ENCODE measurements around the gene C12orf76. TPM values are rescaled to one million over a fixed set of nuclear protein-coding genes. Genes with fewer than 3 reads are reported as not detected.

Gene C12orf76
- total and polyA plus RNA-seq, 9 of the 15 experiments (the other 6 are each of a cell fraction or from before 2014, with no cell fraction given) = 6.3 to 38.6 (median 12.3) TPM

DNA sequence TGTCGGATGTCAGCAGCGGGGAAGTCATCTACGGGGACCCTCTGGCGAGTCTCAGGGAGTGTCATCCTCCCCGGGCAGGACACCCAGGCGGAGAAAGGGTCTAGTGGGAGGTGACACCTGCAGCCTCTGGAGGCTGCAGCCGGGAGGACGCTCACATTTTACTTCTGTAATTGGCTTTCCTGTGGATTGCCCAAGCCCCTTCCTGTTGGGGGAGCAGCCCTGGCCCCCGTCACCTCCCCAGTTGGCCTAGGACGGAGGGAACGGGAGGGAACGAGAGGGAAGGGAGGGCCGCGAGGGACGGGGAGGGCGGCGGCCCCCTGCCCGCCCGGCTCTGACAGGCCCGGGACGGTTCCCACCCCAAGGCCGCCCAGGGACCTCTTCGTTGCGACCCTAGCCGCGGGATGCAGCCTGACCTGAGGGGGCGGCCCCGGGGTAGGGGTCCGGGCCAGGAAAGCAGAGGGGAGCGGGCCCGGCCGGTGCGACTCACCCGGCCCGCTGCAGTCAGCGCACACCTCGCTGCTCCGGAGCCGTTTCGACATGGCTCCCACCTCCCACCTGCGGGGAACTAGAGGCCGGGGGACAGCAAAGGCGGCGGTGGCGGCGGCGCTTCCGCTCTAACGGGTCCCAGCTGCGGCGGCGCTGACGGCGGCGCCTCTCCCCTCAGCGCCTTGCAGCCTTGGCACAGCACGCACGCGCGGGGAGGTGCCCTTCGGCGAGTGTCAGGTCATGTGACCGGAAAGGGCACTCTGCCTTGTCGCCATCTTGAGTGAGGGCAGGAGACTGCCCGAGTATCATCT lies 52.4 kb downstream of the C12orf76 start, which contains the start of gene GIT2 (continued):
- TF ChIP-seq GTF2F1 (IDR thresholded peaks at IDR 0.05; ENCODE audit: low read depth, low read length) (no peak), RB1 (IDR thresholded peaks at IDR 0.05; ENCODE audit: low read depth) (peak; percentile 71), CBFA2T2 (conservative IDR thresholded peaks at IDR 0.05) (peak; percentile 82)
- TF ChIP-seq, protein P1, sequence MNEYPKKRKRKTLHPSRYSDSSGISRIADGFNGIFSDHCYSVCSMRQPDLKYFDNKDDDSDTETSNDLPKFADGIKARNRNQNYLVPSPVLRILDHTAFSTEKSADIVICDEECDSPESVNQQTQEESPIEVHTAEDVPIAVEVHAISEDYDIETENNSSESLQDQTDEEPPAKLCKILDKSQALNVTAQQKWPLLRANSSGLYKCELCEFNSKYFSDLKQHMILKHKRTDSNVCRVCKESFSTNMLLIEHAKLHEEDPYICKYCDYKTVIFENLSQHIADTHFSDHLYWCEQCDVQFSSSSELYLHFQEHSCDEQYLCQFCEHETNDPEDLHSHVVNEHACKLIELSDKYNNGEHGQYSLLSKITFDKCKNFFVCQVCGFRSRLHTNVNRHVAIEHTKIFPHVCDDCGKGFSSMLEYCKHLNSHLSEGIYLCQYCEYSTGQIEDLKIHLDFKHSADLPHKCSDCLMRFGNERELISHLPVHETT (CRISPR knock-in tag; conservative IDR thresholded peaks at IDR 0.05 in 1 of 2, IDR thresholded peaks at IDR 0.05 in 1 of 2) = peak in 1 of 2 experiments; percentile 63; a peak in 2 of 4 replicates
- TF ChIP-seq, protein P2, sequence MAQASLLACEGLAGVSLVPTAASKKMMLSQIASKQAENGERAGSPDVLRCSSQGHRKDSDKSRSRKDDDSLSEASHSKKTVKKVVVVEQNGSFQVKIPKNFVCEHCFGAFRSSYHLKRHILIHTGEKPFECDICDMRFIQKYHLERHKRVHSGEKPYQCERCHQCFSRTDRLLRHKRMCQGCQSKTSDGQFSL (CRISPR knock-in tag; IDR thresholded peaks at IDR 0.05) = peak; percentile 83
- TF ChIP-seq, protein P2 (tag; IDR thresholded peaks at IDR 0.05) = no peak
- TF ChIP-seq, protein P3, sequence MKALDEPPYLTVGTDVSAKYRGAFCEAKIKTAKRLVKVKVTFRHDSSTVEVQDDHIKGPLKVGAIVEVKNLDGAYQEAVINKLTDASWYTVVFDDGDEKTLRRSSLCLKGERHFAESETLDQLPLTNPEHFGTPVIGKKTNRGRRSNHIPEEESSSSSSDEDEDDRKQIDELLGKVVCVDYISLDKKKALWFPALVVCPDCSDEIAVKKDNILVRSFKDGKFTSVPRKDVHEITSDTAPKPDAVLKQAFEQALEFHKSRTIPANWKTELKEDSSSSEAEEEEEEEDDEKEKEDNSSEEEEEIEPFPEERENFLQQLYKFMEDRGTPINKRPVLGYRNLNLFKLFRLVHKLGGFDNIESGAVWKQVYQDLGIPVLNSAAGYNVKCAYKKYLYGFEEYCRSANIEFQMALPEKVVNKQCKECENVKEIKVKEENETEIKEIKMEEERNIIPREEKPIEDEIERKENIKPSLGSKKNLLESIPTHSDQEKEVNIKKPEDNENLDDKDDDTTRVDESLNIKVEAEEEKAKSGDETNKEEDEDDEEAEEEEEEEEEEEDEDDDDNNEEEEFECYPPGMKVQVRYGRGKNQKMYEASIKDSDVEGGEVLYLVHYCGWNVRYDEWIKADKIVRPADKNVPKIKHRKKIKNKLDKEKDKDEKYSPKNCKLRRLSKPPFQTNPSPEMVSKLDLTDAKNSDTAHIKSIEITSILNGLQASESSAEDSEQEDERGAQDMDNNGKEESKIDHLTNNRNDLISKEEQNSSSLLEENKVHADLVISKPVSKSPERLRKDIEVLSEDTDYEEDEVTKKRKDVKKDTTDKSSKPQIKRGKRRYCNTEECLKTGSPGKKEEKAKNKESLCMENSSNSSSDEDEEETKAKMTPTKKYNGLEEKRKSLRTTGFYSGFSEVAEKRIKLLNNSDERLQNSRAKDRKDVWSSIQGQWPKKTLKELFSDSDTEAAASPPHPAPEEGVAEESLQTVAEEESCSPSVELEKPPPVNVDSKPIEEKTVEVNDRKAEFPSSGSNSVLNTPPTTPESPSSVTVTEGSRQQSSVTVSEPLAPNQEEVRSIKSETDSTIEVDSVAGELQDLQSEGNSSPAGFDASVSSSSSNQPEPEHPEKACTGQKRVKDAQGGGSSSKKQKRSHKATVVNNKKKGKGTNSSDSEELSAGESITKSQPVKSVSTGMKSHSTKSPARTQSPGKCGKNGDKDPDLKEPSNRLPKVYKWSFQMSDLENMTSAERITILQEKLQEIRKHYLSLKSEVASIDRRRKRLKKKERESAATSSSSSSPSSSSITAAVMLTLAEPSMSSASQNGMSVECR (CRISPR knock-in tag; IDR thresholded peaks at IDR 0.05) = peak; percentile 60; the same call in 1 of the 2 replicates

Data from K562 (cell line).